Colonic mucosa (tissue), 4 donors: ENCODE data around the gene SEM1. TPM values are rescaled to one million over a fixed set of nuclear protein-coding genes. Genes with fewer than 3 reads are reported as not detected.
"Not testable (repeated sequence)": the region's sequence is repeated elsewhere in the genome, so short reads cannot be mapped to it uniquely, and the experiment has no call there.

Source experiments
- DNase-seq: peaks from one replicate; pipeline ENCODE4 v3.0.0-alpha.2; 2020
- H3K27ac ChIP-seq: fragments of 200-600 bp; one replicate; pipeline ENCODE4 v1.8.0; 2021
- H3K27me3 ChIP-seq: fragments of 200-600 bp; one replicate; pipeline ENCODE4 v1.8.0; 2021
- H3K36me3 ChIP-seq: fragments of 200-600 bp; one replicate; pipeline ENCODE4 v1.8.0; 2021
- H3K4me1 ChIP-seq: fragments of 200-600 bp; one replicate; pipeline ENCODE4 v1.8.0; 2021; ENCODE audit warnings: mild to moderate bottlenecking
- H3K4me3 ChIP-seq: fragments of 200-600 bp; one replicate; pipeline ENCODE4 v1.8.0; 2021
- H3K9ac ChIP-seq, 2 donors: one replicate each; pipeline ENCODE4 v1.7.0; 2013; ENCODE audit warnings: control low read depth in 2 of 2, low read depth in 2 of 2, low read length in 2 of 2
- H3K9me3 ChIP-seq: fragments of 200-600 bp; one replicate; pipeline ENCODE4 v1.8.0; 2021
- CTCF ChIP-seq: fragments of 200-600 bp; IDR thresholded peaks from one replicate; pipeline ENCODE4 v1.8.0; 2022; ENCODE audit warnings: antibody characterized with exemption, mild to moderate bottlenecking
- intact Hi-C: fragments of 100-400 bp; cut with DNase I; formaldehyde crosslinking; loops from one replicate; pipeline ENCODE4 v1.14.1; 2022
- total RNA-seq, 2 donors: library from RNA; stranded (reverse); fragmentation: NEBNext Ultra II Directional in 1 of 2; extraction: Animal tissue kit (Norgen Biotek cat#: 25700) in 1 of 2; gene quantifications; one replicate each; pipeline ENCODE4 v1.2.1, GENCODE V29; 2021
- donor health status: healthy.
- donor health status: DM: no; HTN: no; CAD: no.
- donor health status: DM: no; HTN: no; CAD: no.

Gene SEM1
- total RNA-seq, 2 donors from 2014 or later = 46.3 to 53.5 TPM

- Histone ChIP-seq H3K36me3 (no peaks in the 10 kb centered on the region), H3K4me1 (no peaks in the 10 kb centered on the region), H3K9me3 (no peaks in the 10 kb centered on the region), H3K9ac (no peak overlapping the region), H3K27me3 (no peaks in the 10 kb centered on the region), H3K27ac (no peak overlapping the region), H3K4me3 (no peak overlapping the region)
- TF ChIP-seq CTCF = no peak
- intact Hi-C loops = no loop called here
- DNase-seq = no peak
These were observed 46.2 kb downstream of the SEM1 start for GRCh38 chr7:96663457-96663856.

GRCh38 chr7:96662151-96662550, 47.5 kb downstream of the SEM1 start:
- intact Hi-C loops, H3K27ac ChIP-seq: not testable (repeated sequence)

GRCh38 chr7:96658022-96658412, 51.6 kb downstream of the SEM1 start:
- Histone ChIP-seq H3K27me3 (no peaks in the 10 kb centered on the region), H3K4me3 (no peak overlapping the region), H3K27ac (no peak overlapping the region), H3K4me1 (no peaks in the 10 kb centered on the region), H3K9me3 (no peaks in the 10 kb centered on the region), H3K9ac (no peak overlapping the region), H3K36me3 (no peaks in the 10 kb centered on the region)
- no peak for DNase-seq
- intact Hi-C loops = no loop called here
- TF ChIP-seq CTCF = no peak

More at GRCh38 chr7:96662151-96662550, 47.5 kb downstream of the SEM1 start:
- not testable (repeated sequence) for H3K9ac ChIP-seq, H3K4me3 ChIP-seq, DNase-seq, H3K4me1 ChIP-seq, H3K27me3 ChIP-seq, H3K9me3 ChIP-seq, H3K36me3 ChIP-seq

GRCh38 chr7:96657347-96658021, 52.2 kb downstream of the SEM1 start:
- intact Hi-C loops = no loop called here
- no peaks in the 10 kb centered on the region for H3K36me3 ChIP-seq
- no peak overlapping the region for H3K9ac ChIP-seq
- no peak overlapping the region for H3K4me3 ChIP-seq
- H3K9me3 ChIP-seq = no peaks in the 10 kb centered on the region
- H3K27ac ChIP-seq = no peak overlapping the region
- TF ChIP-seq CTCF = no peak
- no peaks in the 10 kb centered on the region for H3K4me1 ChIP-seq
- no peaks in the 10 kb centered on the region for H3K27me3 ChIP-seq
- no peak for DNase-seq

- no peak for TF ChIP-seq CTCF
- Histone ChIP-seq H3K27ac (no peak overlapping the region), H3K9me3 (no peaks in the 10 kb centered on the region), H3K4me3 (no peak overlapping the region), H3K27me3 (no peaks in the 10 kb centered on the region), H3K9ac (no peak overlapping the region), H3K4me1 (no peaks in the 10 kb centered on the region), H3K36me3 (no peaks in the 10 kb centered on the region)
- intact Hi-C loops = loop anchor here (2.0 kb wide), 1 partner anchor 19 kb away; no protein-coding TSS in a partner anchor
- no peak for DNase-seq
These were observed 53.7 kb downstream of the SEM1 start for GRCh38 chr7:96655956-96656355.

- Histone ChIP-seq H3K9me3 (no peaks in the 10 kb centered on the region), H3K9ac (no peak overlapping the region), H3K4me3 (no peak overlapping the region), H3K27me3 (no peaks in the 10 kb centered on the region), H3K4me1 (no peaks in the 10 kb centered on the region), H3K36me3 (no peaks in the 10 kb centered on the region), H3K27ac (no peak overlapping the region)
- DNase-seq = no peak
- TF ChIP-seq CTCF = no peak
- intact Hi-C loops = loop anchor here (2.0 kb wide), 1 partner anchor 20 kb away; no protein-coding TSS in a partner anchor
These were observed 54.9 kb downstream of the SEM1 start for GRCh38 chr7:96654630-96655188.
